Epidermal melanocyte (primary cell): ENCODE data around the gene KARS1.

Experiments
- DNase-seq: peaks from one replicate; pipeline ENCODE4 v3.0.0; 2011; ENCODE audit warnings: low spot score; ENCODE audit not compliant: insufficient read length

KARS1 gene

GRCh38 chr16:75588716-75589115, 58.7 kb downstream of the KARS1 start:
- no peak for DNase-seq

GRCh38 chr16:75584108-75584507, 63.4 kb downstream of the KARS1 start:
- no peak for DNase-seq

- DNase-seq = no peak
Observed at GRCh38 chr16:75579281-75579834, 68.1 kb downstream of the KARS1 start.

GRCh38 chr16:75578725-75579124, 68.7 kb downstream of the KARS1 start:
- no peak for DNase-seq

- no peak for DNase-seq
Observed at GRCh38 chr16:75578212-75578611, 69.3 kb downstream of the KARS1 start.
